NCI-H748 (cell line): ENCODE data around the gene PGPEP1.
"Not testable (repeated sequence)": the region's sequence is repeated elsewhere in the genome, so short reads cannot be mapped to it uniquely, and the experiment has no call there.

ENCODE experiments used
- DNase-seq: peaks from one replicate; lab custom pipeline; 2025; ENCODE audit not compliant: unreplicated experiment; lab: John Stamatoyannopoulos, UW

Gene PGPEP1

GRCh38 chr19:18389726-18390064 lies 49.3 kb downstream of the PGPEP1 start:
- DNase-seq: no peak

DNA sequence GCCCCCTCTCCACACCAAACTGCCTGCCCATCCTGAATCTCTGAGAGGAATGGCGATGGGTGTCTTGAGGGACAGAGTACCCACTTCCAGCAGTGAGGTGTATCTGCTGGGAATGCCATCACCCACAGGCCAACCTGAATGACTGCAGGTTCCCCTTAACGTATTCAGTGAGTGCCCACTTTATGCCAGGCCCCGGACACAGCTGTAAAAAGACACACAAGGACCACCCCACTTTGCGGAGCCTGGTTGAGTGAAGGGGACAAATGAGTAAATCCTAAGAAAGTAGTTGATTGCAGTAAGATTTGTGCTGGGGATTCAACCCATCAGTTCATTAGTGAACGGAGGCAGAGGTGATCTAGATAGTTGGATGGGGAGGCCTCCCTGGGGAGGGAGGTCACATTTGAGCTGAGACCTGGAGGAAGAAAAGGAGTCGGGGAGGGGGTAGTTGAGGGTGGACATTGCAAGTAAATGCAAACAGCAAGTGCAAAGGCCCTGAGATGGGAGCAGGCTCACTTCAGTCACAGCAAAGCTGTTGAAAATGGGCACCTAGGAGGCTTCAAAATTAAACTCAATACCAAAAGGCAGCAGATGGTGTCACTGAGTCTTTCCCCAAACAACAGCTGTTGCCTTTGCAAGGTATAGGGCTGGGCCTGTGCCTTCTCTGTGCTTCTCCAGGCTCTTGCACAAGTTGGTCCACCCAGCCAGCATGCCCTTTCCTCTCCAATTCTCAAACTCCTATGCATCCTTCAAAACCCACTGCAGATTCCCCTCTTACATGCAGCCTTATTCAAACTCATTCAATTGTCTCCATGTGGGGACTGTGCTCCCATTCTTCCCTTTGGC lies 49.9 kb downstream of the PGPEP1 start:
- DNase-seq: no peak

GRCh38 chr19:18391509-18392075 lies 51.2 kb downstream of the PGPEP1 start:
- no peak for DNase-seq

DNA sequence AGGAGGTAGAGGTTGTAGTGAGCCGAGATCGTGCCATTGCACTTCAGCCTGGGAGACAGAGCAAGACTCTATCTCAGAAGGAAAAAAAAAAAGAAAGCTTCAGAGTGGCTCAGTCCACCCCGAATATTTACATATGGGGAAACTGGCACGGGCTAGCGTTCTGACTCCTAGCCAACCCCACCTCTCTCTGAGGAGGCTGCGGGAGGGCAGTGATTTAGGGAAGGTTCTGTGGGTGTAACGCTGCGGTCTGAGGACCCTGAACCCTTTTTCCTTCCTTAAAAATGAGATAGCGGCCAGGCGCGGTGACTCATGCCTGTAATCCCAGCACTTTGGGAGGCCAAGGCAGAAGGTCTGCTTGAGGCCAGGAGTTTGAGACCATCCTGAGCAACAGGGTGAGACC lies 52.0 kb downstream of the PGPEP1 start:
- DNase-seq: no peak

GRCh38 chr19:18392926-18393325 lies 52.5 kb downstream of the PGPEP1 start:
- DNase-seq: no peak

DNA sequence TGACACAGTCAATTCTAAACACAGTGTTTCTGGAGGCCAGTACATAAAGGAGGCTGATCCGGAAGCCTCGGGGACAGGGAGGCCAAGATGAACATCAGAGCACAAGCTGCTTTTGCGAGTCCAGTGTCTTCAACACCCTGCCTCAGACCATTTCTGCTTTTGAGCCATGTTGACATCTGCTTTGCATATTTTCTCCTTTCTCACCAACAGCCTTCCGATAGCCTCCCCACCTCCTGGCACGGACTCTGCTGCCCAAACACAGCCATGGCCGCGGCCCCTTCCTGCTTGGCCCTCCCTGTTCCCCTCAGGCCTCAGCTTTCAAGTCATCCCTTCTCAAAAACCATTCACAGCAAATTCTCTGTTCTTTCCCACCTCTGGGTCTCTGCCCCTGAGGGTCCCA lies 53.4 kb downstream of the PGPEP1 start:
- no peak for DNase-seq

DNA sequence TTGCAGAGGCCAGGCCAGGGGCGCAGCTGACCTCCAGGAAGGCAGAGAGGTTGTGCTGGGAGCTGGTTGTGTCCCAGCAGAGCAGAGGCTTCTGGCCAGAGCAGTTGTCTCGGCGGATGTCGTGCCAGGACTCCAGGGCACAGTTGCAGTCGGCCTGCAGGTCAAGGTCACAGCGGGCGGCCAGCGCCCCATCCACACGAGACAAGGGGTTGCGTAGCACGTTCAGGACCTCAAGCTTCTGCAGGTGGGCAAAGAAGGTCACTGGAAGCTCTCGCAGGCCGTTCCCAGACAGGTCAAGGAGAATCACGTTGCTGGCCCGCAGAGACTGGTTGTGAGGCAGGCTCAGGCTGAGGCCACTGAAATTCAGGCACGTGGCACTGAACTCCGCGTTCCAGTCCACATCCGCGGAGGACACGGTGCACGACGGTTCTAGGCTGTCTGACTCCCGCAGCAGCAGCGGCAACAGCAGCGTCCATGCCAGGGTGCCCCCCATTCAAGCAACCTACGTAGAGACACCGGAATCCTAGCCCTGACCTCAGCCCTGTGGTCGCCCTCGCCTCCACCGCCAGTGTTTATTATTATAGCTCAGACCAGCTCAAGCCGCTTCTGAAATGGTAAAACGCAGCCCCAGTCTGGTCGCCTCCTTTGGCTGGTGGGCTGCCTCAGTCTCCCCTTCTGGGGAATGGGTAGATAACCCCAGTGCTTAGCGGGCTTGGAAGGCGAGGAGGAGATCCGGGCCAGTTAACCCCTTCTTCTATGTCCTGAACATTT lies 56.3 kb downstream of the PGPEP1 start:
- DNase-seq: no peak

DNA sequence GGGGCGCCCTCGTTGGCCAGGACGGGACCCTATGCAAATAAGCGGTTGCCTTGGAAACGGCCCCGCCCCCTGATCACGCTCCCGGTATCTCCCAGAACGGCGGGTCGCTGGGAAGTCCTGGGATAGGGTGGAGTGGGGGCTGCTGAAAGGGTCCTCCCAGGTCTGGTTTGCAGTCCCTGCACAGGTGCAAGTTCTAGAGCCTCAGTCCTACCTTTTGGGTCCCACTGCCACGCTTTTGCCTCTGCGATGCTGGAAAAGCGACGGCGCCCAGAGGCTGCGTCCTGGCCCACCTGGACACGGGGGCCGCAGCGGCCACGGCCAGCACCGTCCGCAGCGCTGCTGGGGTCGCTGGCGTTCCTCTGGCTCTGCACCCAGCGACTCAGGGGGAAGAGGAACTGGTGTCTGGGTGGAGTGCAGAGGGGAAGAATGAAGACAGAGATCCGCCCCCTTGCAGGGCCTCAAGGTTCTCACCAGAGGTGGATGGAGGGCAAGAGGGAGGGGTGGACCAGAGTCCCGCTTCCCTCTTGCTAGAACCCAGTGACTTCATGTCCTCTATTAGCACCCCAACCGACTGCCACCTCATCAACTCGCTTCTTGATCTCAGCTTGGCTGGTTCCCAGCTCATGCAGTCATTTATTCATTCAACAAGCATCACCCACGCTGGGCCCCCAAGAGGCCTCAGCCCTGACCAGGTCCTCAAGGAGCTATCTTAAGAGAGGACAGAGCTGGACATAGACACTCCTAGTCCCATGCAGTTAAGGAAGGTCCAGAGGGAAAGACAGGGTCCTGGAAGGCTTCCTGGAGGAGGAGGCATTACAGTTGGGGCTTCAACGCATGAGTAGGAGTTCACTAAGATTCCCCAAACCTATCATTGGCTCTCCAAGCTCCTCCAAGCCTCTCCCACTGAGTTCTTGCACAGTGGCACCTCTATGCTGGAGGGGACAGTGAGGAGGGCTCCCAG lies 57.1 kb downstream of the PGPEP1 start, which contains the start of gene LRRC25:
TSS of gene LRRC25 (minus strand) at position 381 of the 961 bp plus-strand sequence. CDS start 659 bp downstream, outside the sequence.
- DNase-seq: no peak

DNA sequence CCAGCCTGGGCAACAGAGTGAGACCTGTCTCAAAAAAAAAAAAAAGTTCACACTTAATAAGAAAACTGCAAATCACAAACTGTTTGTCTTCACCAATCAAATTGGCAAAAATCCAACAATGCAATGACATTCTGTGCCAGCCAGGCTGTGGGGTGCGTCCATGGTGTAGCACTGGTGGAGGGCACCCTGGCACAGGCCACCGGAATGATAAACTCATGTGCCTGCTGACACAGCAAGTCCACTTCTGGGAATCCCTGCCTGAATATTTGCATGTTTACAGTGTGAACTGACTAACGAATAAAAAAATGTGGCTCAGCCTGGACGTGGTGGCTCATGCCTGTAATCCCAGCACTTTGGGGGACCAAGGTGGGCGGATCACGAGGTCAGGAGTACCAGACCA lies 58.6 kb downstream of the PGPEP1 start:
- DNase-seq: no peak

- no peak for DNase-seq
These were observed 61.2 kb downstream of the PGPEP1 start for GRCh38 chr19:18401580-18402112.

- not testable (repeated sequence) for DNase-seq
These were observed 62.3 kb downstream of the PGPEP1 start for GRCh38 chr19:18402455-18403248.

DNA sequence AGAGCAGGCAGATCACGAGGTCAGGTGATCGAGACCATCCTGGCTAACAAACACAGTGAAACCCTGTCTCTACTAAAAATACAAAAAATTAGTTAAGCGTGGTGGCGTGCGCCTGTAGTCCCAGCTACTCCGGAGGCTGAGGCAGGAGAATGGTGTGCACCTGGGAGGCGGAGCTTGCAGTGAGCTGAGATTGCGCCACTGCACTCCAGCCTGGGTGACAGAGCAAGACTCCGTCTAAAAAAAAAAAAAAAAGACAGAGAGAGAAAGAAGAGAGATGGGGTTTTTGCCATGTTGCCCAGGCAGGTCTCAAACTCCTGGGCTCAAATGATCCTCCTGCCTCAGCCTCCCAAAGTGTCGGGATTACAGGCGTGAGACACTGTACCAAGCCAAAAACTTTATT lies 65.4 kb downstream of the PGPEP1 start:
- not testable (repeated sequence) for DNase-seq

DNA sequence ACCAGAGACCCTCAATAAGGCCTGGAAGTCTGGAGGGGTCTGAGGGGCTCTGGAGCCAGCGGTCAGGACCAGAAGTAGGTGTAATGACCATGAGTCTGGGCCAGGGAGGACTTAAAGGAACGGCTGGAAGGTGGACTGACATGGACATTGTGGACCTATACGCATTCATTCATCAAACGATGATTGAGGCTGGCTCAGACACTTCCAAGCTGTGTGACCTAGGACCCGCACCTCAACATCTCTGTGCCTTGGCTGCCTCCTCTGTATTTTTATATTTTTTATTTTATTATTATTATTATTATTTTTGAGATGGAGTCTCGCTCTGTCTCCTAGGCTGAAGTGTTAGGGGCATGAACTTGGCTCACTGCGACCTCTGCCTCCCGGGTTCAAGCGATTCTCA lies 66.4 kb downstream of the PGPEP1 start:
- no peak for DNase-seq

DNA sequence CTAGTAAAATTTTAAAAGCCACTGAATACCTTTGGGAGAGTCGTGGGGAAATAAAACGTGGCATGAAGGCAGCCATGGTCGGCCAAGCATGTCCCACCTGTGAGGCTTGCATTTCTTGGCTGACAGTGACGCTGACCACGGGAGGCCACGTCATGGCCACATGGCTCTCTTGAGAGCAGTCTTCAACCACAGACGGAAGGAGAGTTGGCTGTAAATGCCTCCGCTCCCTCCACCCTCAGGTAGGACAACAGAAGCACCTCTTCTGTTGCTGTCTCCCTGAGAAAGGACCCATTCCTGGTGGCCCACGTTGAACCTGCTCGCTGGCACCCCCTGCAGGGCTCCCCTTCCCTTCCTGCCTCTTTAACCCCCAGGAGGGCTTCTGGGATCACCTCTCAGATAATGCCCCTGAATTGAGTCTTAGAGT lies 67.7 kb downstream of the PGPEP1 start:
- DNase-seq: no peak

DNA sequence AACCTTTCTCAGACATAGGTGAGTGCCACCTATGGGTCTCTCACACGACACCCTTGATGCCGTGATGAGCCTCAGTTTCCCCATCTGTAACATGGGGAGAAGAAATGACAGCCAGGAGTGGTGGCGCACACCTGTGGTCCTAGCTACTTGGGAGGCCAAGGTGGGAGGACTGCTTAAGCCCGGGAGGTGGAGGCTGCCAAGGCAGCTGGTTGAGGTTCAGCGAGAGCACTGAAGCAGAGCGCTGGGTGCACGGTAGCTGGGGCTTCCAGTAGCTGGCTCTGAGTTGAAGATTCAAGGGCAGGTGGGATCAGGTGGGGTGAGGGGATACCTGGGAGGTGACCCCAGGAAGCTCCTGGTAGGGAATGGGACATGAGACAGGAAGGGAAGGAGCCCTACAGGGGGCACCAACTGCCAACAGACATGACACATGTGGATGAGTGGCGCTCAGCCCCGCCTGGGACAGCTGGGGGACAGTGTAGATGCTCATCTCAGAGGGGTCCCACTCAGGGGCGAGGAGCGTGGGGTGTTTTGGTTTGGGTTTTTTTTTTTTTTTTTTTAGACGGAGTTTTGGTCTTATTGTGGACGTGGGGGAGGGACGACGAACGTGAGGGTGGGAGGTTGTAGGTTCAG lies 72.3 kb downstream of the PGPEP1 start:
- DNase-seq: no peak

DNA sequence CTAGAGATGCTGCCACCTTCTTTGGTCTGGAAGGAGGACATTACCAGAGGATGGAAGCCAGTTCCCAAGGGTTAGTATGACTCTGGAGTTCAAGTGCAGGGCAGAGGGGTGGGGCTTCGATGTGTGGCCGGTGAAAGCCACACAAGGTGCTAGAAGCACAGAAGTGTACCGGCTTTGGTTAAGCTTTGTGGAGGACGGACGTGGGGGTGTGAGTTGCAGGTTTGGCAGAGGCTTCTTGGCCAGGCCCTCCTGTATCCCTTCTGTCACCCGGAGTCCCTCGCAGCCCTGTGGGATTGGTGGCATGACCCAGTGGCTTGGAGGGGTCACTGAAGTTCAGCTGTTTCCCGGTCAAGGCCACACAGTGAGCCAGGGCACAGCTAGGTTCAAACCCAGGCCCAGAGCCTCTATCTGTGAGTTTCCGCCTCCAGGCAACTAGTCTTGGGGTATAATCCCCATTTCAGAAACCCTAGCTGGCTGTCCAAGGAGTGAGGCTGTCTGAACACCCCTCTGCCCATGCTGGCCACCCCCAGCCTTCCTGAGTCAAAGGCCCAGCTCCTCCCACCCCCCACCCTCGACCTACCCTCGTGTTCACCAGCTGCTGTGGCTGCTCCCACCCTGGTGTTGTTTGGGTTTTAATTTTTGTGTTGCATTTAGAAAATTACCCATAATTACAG lies 74.2 kb downstream of the PGPEP1 start:
- DNase-seq: peak; percentile 80

GRCh38 chr19:18415178-18415867 lies 74.9 kb downstream of the PGPEP1 start:
- DNase-seq: no peak

GRCh38 chr19:18416778-18417249 lies 76.4 kb downstream of the PGPEP1 start:
- DNase-seq: peak; percentile 89
